OCI-LY1 (cell line): ENCODE data around the gene ELSPBP1.

Experiments used
- H2AFZ ChIP-seq: fragments of 200-600 bp; sonication (generic), shearing (Covaris generic); 2 replicates; pipeline ENCODE4 v1.6.0; 2014; ENCODE audit warnings: antibody characterized with exemption, mild to moderate bottlenecking, low read length
- H3F3A ChIP-seq: fragments of 200-600 bp; sonication (generic), shearing (Covaris generic); 2 replicates; pipeline ENCODE4 v1.6.0; 2014; ENCODE audit warnings: mild to moderate bottlenecking, antibody characterized with exemption, low read length, moderate library complexity; ENCODE audit not compliant: insufficient read depth
- H3K27ac ChIP-seq: fragments of 200-600 bp; sonication (generic); 2 replicates; pipeline ENCODE4 v1.5.1; 2014; ENCODE audit warnings: low read length, mixed run types, mild to moderate bottlenecking, low read depth; ENCODE audit not compliant: poor library complexity, severe bottlenecking
- H3K27me3 ChIP-seq: fragments of 200-600 bp; sonication (generic); 2 replicates; pipeline ENCODE4 v1.6.0; 2014; ENCODE audit warnings: antibody characterized with exemption, mild to moderate bottlenecking, low read length, moderate library complexity; ENCODE audit not compliant: insufficient read depth
- H3K36me3 ChIP-seq: fragments of 200-600 bp; sonication (generic); 2 replicates; pipeline ENCODE4 v1.6.1; 2014; ENCODE audit warnings: mild to moderate bottlenecking, antibody characterized with exemption, low read length, moderate library complexity, mixed read lengths; ENCODE audit not compliant: insufficient read depth
- H3K4me1 ChIP-seq: fragments of 200-600 bp; sonication (generic); 2 replicates; pipeline ENCODE4 v1.5.1; 2014; ENCODE audit warnings: mild to moderate bottlenecking, low read length, moderate library complexity; ENCODE audit not compliant: insufficient read depth, severe bottlenecking
- H3K4me2 ChIP-seq: fragments of 200-600 bp; sonication (generic), shearing (Covaris generic); 2 replicates; pipeline ENCODE4 v1.6.1; 2014; ENCODE audit warnings: low read length
- H3K4me3 ChIP-seq: fragments of 200-600 bp; sonication (generic); 2 replicates; pipeline ENCODE4 v1.5.1; 2014; ENCODE audit warnings: low read length, low read depth, mild to moderate bottlenecking, mixed read lengths; ENCODE audit not compliant: poor library complexity, severe bottlenecking
- H3K79me2 ChIP-seq: fragments of 200-600 bp; shearing (Covaris generic); 2 replicates; pipeline ENCODE4 v1.6.1; 2016; ENCODE audit warnings: mixed run types, low read length, mixed read lengths; ENCODE audit not compliant: insufficient read depth
- H3K9ac ChIP-seq: fragments of 200-600 bp; sonication (generic), shearing (Covaris generic); 2 replicates; pipeline ENCODE4 v1.6.1; 2014; ENCODE audit warnings: mild to moderate bottlenecking, low read length, mixed read lengths
- H3K9me2 ChIP-seq: fragments of 200-600 bp; sonication (generic), shearing (Covaris generic); 2 replicates; pipeline ENCODE4 v1.6.1; 2014; ENCODE audit warnings: low read depth, mild to moderate bottlenecking, low read length, mixed read lengths
- H3K9me3 ChIP-seq: fragments of 200-600 bp; shearing (Covaris generic); 2 replicates; pipeline ENCODE4 v1.6.1; 2014; ENCODE audit warnings: low read length, mixed read lengths
- H4K20me1 ChIP-seq: fragments of 200-600 bp; sonication (generic), shearing (Covaris generic); 2 replicates; pipeline ENCODE4 v1.6.0; 2016; ENCODE audit warnings: mild to moderate bottlenecking, low read length; ENCODE audit not compliant: insufficient read depth
- EZH2 ChIP-seq: fragments of 200-600 bp; sonication (generic), shearing (Covaris generic); IDR thresholded peaks from 2 replicates; pipeline ENCODE4 v1.8.0; 2017; ENCODE audit warnings: borderline replicate concordance, mixed run types, mild to moderate bottlenecking, antibody characterized with exemption, low read length, moderate library complexity, mixed read lengths
- TF ChIP-seq, protein P1 (sequence below): fragments of 200-600 bp; sonication (generic), shearing (Covaris generic); IDR thresholded peaks from 2 replicates; pipeline ENCODE4 v1.5.1; 2017; ENCODE audit warnings: mild to moderate bottlenecking, antibody characterized with exemption, low read length, moderate library complexity, mixed read lengths

The ELSPBP1 gene

GRCh38 chr19:48053076-48053475 is 58.6 kb downstream of the ELSPBP1 start:
- Histone ChIP-seq H3K4me2 (no peak overlapping the region), H3K4me3 (no peak overlapping the region), H3F3A (no peaks in the 10 kb centered on the region), H3K27ac (no peak overlapping the region), H4K20me1 (no peaks in the 10 kb centered on the region), H3K9me2 (no peaks in the 10 kb centered on the region), H3K9ac (no peak overlapping the region), H2AFZ (no peak overlapping the region), H3K27me3 (no peaks in the 10 kb centered on the region; the same call in 1 of the 2 replicates), H3K4me1 (no peaks in the 10 kb centered on the region), H3K9me3 (no peaks in the 10 kb centered on the region), H3K79me2 (no peaks in the 10 kb centered on the region), H3K36me3 (no peaks in the 10 kb centered on the region)
- TF ChIP-seq, protein P1, sequence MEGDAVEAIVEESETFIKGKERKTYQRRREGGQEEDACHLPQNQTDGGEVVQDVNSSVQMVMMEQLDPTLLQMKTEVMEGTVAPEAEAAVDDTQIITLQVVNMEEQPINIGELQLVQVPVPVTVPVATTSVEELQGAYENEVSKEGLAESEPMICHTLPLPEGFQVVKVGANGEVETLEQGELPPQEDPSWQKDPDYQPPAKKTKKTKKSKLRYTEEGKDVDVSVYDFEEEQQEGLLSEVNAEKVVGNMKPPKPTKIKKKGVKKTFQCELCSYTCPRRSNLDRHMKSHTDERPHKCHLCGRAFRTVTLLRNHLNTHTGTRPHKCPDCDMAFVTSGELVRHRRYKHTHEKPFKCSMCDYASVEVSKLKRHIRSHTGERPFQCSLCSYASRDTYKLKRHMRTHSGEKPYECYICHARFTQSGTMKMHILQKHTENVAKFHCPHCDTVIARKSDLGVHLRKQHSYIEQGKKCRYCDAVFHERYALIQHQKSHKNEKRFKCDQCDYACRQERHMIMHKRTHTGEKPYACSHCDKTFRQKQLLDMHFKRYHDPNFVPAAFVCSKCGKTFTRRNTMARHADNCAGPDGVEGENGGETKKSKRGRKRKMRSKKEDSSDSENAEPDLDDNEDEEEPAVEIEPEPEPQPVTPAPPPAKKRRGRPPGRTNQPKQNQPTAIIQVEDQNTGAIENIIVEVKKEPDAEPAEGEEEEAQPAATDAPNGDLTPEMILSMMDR, result no peak
- no peak for TF ChIP-seq EZH2

- H4K20me1 ChIP-seq, result no peaks in the 10 kb centered on the region
- no peaks in the 10 kb centered on the region for H3K79me2 ChIP-seq
- no peaks in the 10 kb centered on the region for H3F3A ChIP-seq
- no peaks in the 10 kb centered on the region for H3K4me1 ChIP-seq
- no peak overlapping the region for H3K4me2 ChIP-seq
- H2AFZ ChIP-seq, result no peak overlapping the region
- no peaks in the 10 kb centered on the region; the same call in 1 of the 2 replicates for H3K27me3 ChIP-seq
- no peaks in the 10 kb centered on the region for H3K9me3 ChIP-seq
- no peak overlapping the region for H3K27ac ChIP-seq
- TF ChIP-seq, protein P1, result no peak
- TF ChIP-seq EZH2, result no peak
- no peaks in the 10 kb centered on the region for H3K36me3 ChIP-seq
- H3K9me2 ChIP-seq, result no peaks in the 10 kb centered on the region
- H3K9ac ChIP-seq, result no peak overlapping the region
- H3K4me3 ChIP-seq, result no peak overlapping the region
These were observed 59.4 kb downstream of the ELSPBP1 start for GRCh38 chr19:48053856-48054255.

DNA sequence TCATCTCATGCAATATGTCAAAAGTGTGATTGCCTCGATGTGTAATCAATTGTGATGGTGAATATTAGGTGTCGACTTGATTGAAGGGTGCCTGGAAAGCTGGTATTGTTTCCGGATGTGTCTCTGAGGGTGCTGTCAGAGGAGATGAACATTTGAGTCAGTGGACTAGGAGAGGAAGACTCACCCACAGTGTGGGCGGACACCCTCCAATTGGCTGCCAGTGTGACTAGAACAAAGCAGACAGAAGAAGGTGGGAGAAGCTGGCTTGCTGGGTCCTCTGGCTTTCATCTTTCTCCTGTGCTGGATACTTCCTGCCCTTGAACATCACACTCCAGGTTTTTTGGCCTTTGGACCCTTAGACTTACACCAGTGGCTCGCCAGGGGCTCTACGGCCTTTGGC is 64.9 kb downstream of the ELSPBP1 start:
- Histone ChIP-seq H3K9me3 (no peaks in the 10 kb centered on the region), H2AFZ (no peak overlapping the region), H3K9ac (no peak overlapping the region), H3F3A (no peaks in the 10 kb centered on the region), H3K79me2 (no peaks in the 10 kb centered on the region), H4K20me1 (no peaks in the 10 kb centered on the region), H3K27ac (no peak overlapping the region), H3K9me2 (no peaks in the 10 kb centered on the region), H3K4me2 (no peak overlapping the region), H3K4me1 (no peaks in the 10 kb centered on the region), H3K27me3 (no peaks in the 10 kb centered on the region), H3K4me3 (no peak overlapping the region), H3K36me3 (no peaks in the 10 kb centered on the region)
- no peak for TF ChIP-seq EZH2
- TF ChIP-seq, protein P1, result no peak
